Skeletal muscle tissue (tissue), 4 donors: ENCODE data around the gene CTNNA1. TPM values are rescaled to one million over a fixed set of nuclear protein-coding genes. Genes with fewer than 3 reads are reported as not detected.
A peak's percentile ranks its signal among the peaks of the same experiment; 100 is the strongest.
"Not testable (repeated sequence)": the region's sequence is repeated elsewhere in the genome, so short reads cannot be mapped to it uniquely, and the experiment has no call there.

Source experiments
- H3K27ac ChIP-seq: one replicate; pipeline ENCODE4 v1.7.0; 2013; ENCODE audit warnings: mild to moderate bottlenecking, low read depth, low read length, inconsistent platforms
- H3K27me3 ChIP-seq, 3 donors: one replicate each; pipeline ENCODE4 v1.7.0; 2013; ENCODE audit warnings: low read length in 3 of 3; ENCODE audit not compliant: control insufficient read depth in 3 of 3, insufficient read depth in 3 of 3
- H3K36me3 ChIP-seq, 3 donors: one replicate each; pipeline ENCODE4 v1.7.0; 2013; ENCODE audit warnings: low read length in 3 of 3; ENCODE audit not compliant: control insufficient read depth in 3 of 3, insufficient read depth in 3 of 3
- H3K4me1 ChIP-seq, 3 donors: one replicate each; pipeline ENCODE4 v1.7.0; 2013; ENCODE audit warnings: low read length in 3 of 3, mild to moderate bottlenecking in 3 of 3; ENCODE audit not compliant: control insufficient read depth in 3 of 3, insufficient read depth in 3 of 3
- H3K4me3 ChIP-seq, 3 donors: one replicate each; pipeline ENCODE4 v1.7.0; 2013; ENCODE audit warnings: low read length in 3 of 3
- H3K9ac ChIP-seq, 3 donors: one replicate each; pipeline ENCODE4 v1.7.0; 2013; ENCODE audit warnings: low read length in 3 of 3, mild to moderate bottlenecking in 3 of 3, moderate library complexity in 2 of 3, low read depth in 1 of 3
- H3K9me3 ChIP-seq, 3 donors: one replicate each; pipeline ENCODE4 v1.7.0; 2013; ENCODE audit warnings: low read length in 3 of 3; ENCODE audit not compliant: control insufficient read depth in 3 of 3
- total RNA-seq: library from RNA; depleted of rRNA; stranded (reverse); fragments of >200 nt; gene quantifications from one replicate; pipeline ENCODE4 v1.2.3, GENCODE V29; 2014
- donor health status: Osteomylitis.

The CTNNA1 gene
- total RNA-seq, 1 donor from 2014 or later = 375 TPM

GRCh38 chr5:138913773-138914172 is 160.5 kb downstream of the CTNNA1 start:
- Histone ChIP-seq H3K9me3 (no peaks in the 10 kb centered on the region), H3K36me3 (peaks cover 0 to 10% (median 3%) of the 10 kb centered on the region in 3 donors), H3K27ac (no peak overlapping the region), H3K9ac (no peak overlapping the region), H3K4me1 (peaks cover 0 to 16% (median 0%) of the 10 kb centered on the region in 3 donors), H3K4me3 (no peak overlapping the region), H3K27me3 (no peaks in the 10 kb centered on the region)

DNA sequence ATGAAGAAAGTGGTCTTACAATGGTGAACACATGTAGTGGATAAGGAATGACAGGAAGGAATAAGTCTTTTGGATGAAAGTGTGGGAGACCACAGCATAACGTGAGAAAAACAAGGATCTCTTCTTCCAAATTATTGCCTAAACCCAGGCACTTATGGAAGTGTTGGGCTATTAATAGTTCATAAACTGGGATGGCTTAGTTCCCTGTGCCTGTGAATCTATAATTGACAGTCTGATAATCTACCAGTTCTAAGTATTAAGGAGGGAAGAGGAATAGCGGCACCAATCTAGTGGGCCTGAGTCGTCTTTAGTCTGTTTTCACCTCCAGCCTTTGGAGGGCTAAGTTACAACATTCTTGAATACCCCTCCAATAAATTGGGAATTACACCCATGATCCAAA is 161.1 kb downstream of the CTNNA1 start:
- no peaks in the 10 kb centered on the region for H3K27me3 ChIP-seq
- no peak overlapping the region for H3K27ac ChIP-seq
- H3K36me3 ChIP-seq = peaks cover 0 to 12% (median 5%) of the 10 kb centered on the region in 3 donors
- H3K9me3 ChIP-seq = no peaks in the 10 kb centered on the region
- H3K4me3 ChIP-seq = no peak overlapping the region
- peaks cover 0 to 16% (median 2%) of the 10 kb centered on the region in 3 donors for H3K4me1 ChIP-seq
- no peak overlapping the region for H3K9ac ChIP-seq

GRCh38 chr5:138918686-138919085 is 165.5 kb downstream of the CTNNA1 start:
- H3K27ac ChIP-seq = no peak overlapping the region
- no peaks in the 10 kb centered on the region for H3K9me3 ChIP-seq
- H3K4me3 ChIP-seq = no peak overlapping the region
- H3K4me1 ChIP-seq = peaks cover 0 to 10% (median 2%) of the 10 kb centered on the region in 3 donors
- no peak overlapping the region for H3K9ac ChIP-seq
- no peaks in the 10 kb centered on the region for H3K27me3 ChIP-seq
- peaks cover 0 to 15% (median 7%) of the 10 kb centered on the region in 3 donors for H3K36me3 ChIP-seq

GRCh38 chr5:138920181-138920580 is 167.0 kb downstream of the CTNNA1 start:
- Histone ChIP-seq H3K4me3 (no peak overlapping the region), H3K27me3 (no peaks in the 10 kb centered on the region), H3K9me3 (no peaks in the 10 kb centered on the region), H3K4me1 (peaks cover 0 to 2% (median 0%) of the 10 kb centered on the region in 3 donors), H3K9ac (no peak overlapping the region), H3K36me3 (peaks cover 8 to 18% (median 17%) of the 10 kb centered on the region in 3 donors), H3K27ac (no peak overlapping the region)

GRCh38 chr5:138921362-138921761 is 168.1 kb downstream of the CTNNA1 start:
- H3K27ac ChIP-seq, H3K27me3 ChIP-seq, H3K4me3 ChIP-seq, H3K4me1 ChIP-seq, H3K9ac ChIP-seq, H3K9me3 ChIP-seq: not testable (repeated sequence)
- peaks cover 19 to 30% (median 29%) of the 10 kb centered on the region in 3 donors for H3K36me3 ChIP-seq

- no peak overlapping the region for H3K9ac ChIP-seq
- no peaks in the 10 kb centered on the region for H3K27me3 ChIP-seq
- H3K36me3 ChIP-seq = peaks cover 25 to 34% (median 33%) of the 10 kb centered on the region in 3 donors
- H3K4me3 ChIP-seq = no peak overlapping the region
- H3K27ac ChIP-seq = no peak overlapping the region
- H3K4me1 ChIP-seq = peaks cover 0 to 2% (median under 1%) of the 10 kb centered on the region in 3 donors
- H3K9me3 ChIP-seq = no peaks in the 10 kb centered on the region
Observed at GRCh38 chr5:138922494-138922893, 169.3 kb downstream of the CTNNA1 start.

GRCh38 chr5:138925090-138925635 is 171.9 kb downstream of the CTNNA1 start:
- Histone ChIP-seq H3K9me3 (no peaks in the 10 kb centered on the region), H3K27me3 (no peaks in the 10 kb centered on the region), H3K4me3 (no peak overlapping the region), H3K36me3 (peaks cover 30 to 41% (median 38%) of the 10 kb centered on the region in 3 donors), H3K9ac (no peak overlapping the region), H3K4me1 (peaks cover 4 to 7% (median 6%) of the 10 kb centered on the region in 3 donors), H3K27ac (no peak overlapping the region)

- Histone ChIP-seq H3K9ac (no peak overlapping the region), H3K27me3 (no peaks in the 10 kb centered on the region), H3K9me3 (no peaks in the 10 kb centered on the region), H3K36me3 (peaks cover 40 to 50% (median 46%) of the 10 kb centered on the region in 3 donors), H3K4me3 (no peak overlapping the region), H3K27ac (no peak overlapping the region), H3K4me1 (peaks cover 4 to 7% (median 6%) of the 10 kb centered on the region in 3 donors)
Observed at GRCh38 chr5:138926257-138926656, 173.0 kb downstream of the CTNNA1 start.

DNA sequence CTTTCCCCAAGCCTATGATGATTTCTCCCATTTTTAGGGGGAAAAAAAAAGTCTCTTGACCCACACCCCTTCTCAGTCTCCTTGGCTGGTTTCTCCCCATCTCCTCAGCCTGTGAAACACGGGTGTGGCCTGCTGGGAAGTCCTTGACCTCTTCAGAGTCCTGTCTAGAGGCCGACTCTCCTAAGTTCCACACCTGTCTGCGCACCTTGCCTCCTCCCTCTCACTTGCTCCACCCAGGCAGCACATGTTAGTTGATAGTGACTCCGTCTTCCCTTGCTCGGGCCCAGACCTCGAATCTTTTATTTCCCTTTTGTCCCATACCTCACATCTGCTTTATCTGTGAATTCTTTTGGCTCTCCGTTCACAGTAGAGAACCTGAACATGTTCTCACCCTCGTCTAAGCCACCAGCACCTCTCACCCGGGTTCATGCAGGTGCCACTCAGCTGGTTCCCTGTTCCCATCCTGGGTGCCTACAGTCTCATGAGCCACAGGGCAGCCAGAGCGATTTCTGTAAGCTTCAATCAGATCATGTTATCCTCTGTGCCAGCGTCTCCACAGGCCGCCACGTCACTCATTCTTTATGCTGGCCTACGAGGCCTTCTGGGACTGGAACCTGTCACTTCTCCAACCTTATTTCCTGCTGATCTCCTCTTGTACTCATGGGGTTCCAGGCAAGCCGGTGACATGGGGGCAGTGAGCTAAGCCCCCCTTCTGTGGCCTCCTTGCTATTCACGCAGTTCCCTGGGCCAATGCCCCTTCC is 173.6 kb downstream of the CTNNA1 start:
- Histone ChIP-seq H3K9ac (no peak overlapping the region), H3K36me3 (peaks cover 44 to 56% (median 52%) of the 10 kb centered on the region in 3 donors), H3K4me3 (no peak overlapping the region), H3K27me3 (no peaks in the 10 kb centered on the region), H3K27ac (no peak overlapping the region), H3K9me3 (no peaks in the 10 kb centered on the region), H3K4me1 (peaks cover 4 to 7% (median 6%) of the 10 kb centered on the region in 3 donors)

DNA sequence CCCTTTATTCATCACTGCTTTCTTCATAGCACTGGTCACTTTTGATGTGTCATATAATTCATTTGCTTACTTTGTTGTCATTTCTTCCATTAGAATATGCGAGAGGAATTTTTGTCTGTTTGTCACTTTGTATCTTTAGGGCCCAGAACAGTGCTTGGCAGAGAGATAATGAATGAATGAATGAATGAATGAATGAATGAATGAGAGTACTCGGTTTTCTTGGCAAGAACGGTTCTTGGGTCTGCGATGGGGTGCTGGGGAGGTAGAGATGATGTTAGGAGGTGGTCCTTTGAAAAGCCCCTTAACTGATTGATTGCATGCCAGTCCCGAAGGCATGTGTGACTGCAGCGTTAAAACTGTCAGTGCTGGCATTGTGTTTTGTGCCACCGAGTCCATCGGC is 174.3 kb downstream of the CTNNA1 start:
- peaks cover 51 to 63% (median 59%) of the 10 kb centered on the region in 3 donors for H3K36me3 ChIP-seq
- H3K9me3 ChIP-seq = no peaks in the 10 kb centered on the region
- H3K27ac ChIP-seq = no peak overlapping the region
- H3K27me3 ChIP-seq = no peaks in the 10 kb centered on the region
- H3K4me3 ChIP-seq = peak overlapping the region in 1 of 3 donors; percentile 27
- peaks cover 4 to 7% (median 6%) of the 10 kb centered on the region in 3 donors for H3K4me1 ChIP-seq
- H3K9ac ChIP-seq = no peak overlapping the region
